Astrocyte of the spinal cord (primary cell): Measurements from ENCODE around the gene DCLK2.

Source experiments
- DNase-seq: peaks from one replicate; pipeline ENCODE4 v3.0.0; 2011; ENCODE audit warnings: low read depth, low spot score
- H3K4me3 ChIP-seq: 2 replicates; pipeline ENCODE4 v1.5.1; 2011; ENCODE audit warnings: low read depth, mild to moderate bottlenecking, low read length, moderate library complexity
- CTCF ChIP-seq: IDR thresholded peaks from 2 replicates; pipeline ENCODE4 v1.5.1; 2012; ENCODE audit warnings: low read depth, mild to moderate bottlenecking, low read length, inconsistent platforms
- in situ Hi-C: cut with HindIII; loops from 2 replicates; pipeline ENCODE4 v1.10.0; 2017; ENCODE audit warnings: low sequenced_read_pairs

The DCLK2 gene

GRCh38 chr4:150229520-150229919 is 151.3 kb downstream of the DCLK2 start:
- H3K4me3 ChIP-seq: no peak overlapping the region
- peak; percentile 85 for DNase-seq
- in situ Hi-C loops: no loop called here
- no peak for TF ChIP-seq CTCF

GRCh38 chr4:150230561-150230960 is 152.3 kb downstream of the DCLK2 start:
- no peak overlapping the region for H3K4me3 ChIP-seq
- no peak for TF ChIP-seq CTCF
- in situ Hi-C loops: no loop called here
- no peak for DNase-seq

GRCh38 chr4:150231107-150231770 is 153.0 kb downstream of the DCLK2 start:
- in situ Hi-C loops: no loop called here
- H3K4me3 ChIP-seq: no peak overlapping the region
- no peak for DNase-seq
- no peak for TF ChIP-seq CTCF

- no peak overlapping the region for H3K4me3 ChIP-seq
- no peak for DNase-seq
- TF ChIP-seq CTCF: no peak
- in situ Hi-C loops: no loop called here
Observed at GRCh38 chr4:150232029-150232428, 153.8 kb downstream of the DCLK2 start.

- peak; percentile 43 for DNase-seq
- no peak for TF ChIP-seq CTCF
- in situ Hi-C loops: no loop called here
- H3K4me3 ChIP-seq: no peak overlapping the region
Observed at GRCh38 chr4:150234246-150234645, 156.0 kb downstream of the DCLK2 start.

- H3K4me3 ChIP-seq: no peak overlapping the region
- no peak for TF ChIP-seq CTCF
- in situ Hi-C loops: no loop called here
- DNase-seq: no peak
Observed at GRCh38 chr4:150235317-150235716, 157.1 kb downstream of the DCLK2 start.

GRCh38 chr4:150235808-150236271 is 157.6 kb downstream of the DCLK2 start:
- no peak overlapping the region for H3K4me3 ChIP-seq
- in situ Hi-C loops: no loop called here
- TF ChIP-seq CTCF: no peak
- peak; percentile 72 for DNase-seq
